GM21367 (cell line): ENCODE results near the gene NOS2.
"Not testable (repeated sequence)": the region's sequence is repeated elsewhere in the genome, so short reads cannot be mapped to it uniquely, and the experiment has no call there.

Experiments
- ATAC-seq: cut with Tn5 transposase; IDR thresholded peaks from one replicate; pipeline ENCODE4 v1.9.1; 2021; ENCODE audit not compliant: unreplicated experiment

Gene NOS2

DNA sequence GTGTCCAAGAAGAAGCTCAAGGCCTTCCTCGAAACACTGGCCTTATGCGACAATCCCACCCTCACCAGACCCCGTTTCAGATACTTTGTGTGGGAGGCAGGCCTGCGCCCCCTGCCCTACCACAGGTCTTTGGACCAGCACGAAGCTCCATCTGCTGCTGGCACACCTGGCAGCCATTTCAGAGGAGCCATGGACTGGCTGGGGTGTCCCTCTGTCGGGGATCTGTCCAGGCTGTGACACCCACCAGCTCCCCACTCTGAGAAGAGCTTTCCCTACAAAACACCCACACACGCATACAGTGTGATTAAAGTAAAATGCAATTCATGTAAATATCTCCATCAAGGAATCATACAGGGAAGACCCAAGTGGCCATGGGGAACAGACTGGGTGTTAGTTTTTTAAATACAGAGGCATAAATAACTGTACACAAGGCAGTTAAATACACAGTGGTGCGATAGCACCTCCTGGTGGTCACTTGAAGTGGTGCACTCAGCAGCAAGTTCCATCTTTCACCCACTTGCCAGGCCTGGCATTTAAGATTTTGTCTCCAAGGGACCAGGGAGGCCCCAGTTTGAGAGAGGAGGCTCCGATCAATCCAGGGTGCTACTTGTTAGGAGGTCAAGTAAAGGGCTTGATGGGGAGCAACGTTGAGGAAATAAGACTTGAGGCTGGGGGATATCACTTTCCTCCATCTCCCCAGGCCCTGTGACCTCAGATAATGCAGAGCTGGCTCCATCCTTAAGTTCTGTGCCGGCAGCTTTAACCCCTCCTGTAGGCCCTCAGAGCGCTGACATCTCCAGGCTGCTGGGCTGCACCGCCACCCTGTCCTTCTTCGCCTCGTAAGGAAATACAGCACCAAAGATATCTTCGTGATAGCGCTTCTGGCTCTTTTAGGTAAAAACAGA, 43.6 kb downstream of the NOS2 start:
- no peak for ATAC-seq

DNA sequence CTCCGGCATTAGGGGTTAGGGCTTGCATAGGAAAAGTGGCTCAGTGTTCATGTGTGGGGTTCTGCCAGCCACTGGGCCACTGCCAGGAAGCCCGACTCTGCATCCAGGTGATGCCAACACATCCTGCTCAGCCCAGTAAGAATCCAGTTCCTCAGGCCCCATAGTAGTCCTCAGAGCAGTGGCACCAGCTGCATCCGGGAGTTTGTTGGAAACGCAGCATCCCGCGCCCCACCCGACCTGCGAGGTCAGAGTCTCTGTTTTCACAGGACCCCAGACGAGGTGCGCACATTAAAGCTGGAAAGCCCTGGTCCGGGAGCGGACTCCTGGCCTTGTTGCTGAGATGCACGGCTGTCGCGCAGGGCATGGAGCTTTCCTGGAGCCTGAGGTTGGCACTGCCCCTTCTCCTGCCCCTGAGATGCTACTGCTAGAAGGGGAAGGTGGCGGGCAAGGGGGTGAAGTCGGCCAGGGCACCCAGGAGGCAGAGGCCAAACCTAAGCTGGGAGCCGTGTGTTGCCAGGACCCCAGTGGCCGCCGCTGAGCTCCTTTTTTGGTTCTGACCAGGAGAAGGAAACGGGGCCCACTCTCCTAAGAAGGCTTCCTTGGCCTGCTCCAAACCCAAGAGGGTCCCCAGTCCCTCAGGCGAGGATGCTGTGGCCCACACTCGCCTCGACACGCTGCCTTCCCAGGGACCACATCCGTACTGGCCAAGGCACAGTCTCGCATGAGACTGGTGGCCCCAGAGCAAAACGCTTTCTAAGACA, 44.4 kb downstream of the NOS2 start:
- ATAC-seq: no peak

DNA sequence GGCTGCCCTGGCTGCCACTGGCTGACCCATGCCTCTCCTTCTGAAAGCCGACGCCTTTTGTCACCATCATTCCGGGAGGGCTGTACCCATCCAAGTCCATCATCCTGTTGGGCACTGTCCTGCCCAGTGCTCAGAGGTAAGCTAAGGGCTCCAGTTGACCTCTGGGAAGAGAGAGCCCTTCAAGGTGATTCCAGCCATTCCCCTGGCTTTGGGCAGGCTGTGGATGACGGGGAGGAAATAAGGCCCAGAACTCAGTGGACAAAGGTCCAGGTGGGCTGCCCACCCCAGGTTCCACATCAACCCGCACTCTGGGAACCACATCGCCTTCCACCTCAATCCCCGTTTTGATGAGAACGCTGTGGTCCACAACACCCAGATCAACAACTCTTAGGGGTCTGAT, 45.8 kb downstream of the NOS2 start:
- no peak for ATAC-seq

DNA sequence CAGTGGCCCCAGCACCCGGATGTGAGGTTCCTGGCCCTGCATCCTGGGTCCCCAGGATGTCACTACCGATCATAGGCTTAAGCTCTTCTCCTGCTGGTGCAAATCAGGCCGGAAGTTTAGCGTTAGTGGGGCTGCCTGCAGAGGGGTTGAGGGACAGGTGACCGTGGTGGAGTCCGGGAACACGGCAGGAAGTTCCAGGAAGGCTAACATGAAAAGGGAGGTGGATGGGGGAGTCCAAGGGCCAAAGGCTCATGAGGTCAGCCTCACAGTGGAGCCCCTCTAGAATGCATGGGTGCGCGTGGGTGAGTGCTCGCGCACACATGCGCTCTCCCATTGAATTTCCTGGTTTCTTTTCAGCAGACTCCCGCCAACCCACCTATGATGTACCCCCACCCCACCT, 46.6 kb downstream of the NOS2 start:
- ATAC-seq: not testable (repeated sequence)

DNA sequence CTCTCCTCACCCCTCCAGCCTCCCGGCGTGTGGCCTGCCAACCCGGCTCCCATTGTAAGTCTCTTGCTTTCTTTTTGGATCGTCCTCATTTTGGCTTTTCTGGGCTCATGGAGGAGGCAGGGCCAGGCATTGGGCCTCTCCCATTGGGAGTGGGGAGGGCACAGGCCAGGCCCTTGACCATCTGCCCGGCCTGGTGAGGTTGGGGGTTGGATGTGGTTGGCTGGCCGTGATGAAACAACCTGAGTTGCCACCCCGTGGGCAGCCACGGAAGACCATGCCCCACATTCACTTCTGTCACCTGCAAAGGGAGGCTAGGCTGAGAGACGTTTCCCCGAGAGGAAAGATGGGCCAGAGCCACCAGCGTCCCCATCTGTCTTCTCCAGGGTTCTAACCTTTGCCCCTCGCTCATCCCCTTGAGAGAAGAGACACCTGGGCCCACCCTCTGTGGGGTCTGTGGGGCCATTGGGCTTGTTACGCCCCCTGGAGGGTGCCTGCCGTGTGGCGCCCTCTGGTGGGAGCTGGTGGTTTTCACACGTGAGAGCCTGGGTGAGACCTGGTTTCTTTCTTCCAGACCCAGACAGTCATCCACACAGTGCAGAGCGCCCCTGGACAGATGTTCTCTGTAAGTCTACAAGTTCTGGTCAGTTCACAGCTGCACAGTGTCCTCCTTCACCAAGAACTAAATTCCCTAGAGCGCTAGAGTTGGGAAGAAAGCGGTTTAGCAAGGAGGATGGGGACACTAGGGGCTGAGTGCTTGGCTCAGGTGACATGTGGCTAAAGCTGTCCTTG, 47.3 kb downstream of the NOS2 start:
- not testable (repeated sequence) for ATAC-seq

DNA sequence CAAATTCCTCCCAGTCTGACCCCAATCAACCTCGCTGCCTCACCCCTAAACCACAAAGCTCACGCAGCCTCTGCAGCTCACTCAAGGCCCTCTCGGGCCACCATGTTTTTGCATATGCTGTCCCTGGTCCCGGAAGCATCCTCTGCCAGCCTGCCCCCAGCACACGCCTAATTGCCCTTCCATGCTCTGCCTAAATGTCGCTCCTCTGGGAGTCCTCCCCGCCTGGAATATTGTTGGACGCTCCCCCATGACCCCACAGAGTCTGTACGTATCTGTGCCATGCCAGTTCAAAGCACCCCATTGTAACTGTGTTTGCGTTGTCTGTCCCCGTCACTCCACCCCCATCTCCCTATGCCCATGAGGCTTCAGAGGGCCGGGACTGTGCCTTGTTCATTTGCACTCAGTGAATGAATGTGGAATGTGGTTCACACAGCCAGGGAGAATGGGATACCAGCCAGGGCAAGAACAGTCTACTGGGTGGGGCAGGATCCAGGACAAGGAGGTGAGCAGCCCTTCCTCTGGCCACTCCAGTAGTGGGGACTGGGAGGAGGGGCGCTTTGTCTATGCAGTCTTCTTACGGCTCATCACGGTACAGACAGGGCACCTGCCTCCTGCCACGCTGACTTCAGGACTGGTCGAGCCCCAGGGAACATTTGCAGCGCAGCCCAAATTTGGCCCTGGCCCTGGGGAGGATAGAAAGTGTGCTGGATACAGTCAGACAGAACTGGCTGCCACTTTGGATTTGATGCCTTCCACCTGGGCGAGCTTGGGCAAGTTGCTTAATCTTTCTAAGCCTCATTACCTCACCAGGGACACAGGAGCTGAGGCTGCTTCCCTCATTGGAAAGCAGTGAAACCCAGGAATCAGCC, 48.5 kb downstream of the NOS2 start:
- no peak for ATAC-seq

DNA sequence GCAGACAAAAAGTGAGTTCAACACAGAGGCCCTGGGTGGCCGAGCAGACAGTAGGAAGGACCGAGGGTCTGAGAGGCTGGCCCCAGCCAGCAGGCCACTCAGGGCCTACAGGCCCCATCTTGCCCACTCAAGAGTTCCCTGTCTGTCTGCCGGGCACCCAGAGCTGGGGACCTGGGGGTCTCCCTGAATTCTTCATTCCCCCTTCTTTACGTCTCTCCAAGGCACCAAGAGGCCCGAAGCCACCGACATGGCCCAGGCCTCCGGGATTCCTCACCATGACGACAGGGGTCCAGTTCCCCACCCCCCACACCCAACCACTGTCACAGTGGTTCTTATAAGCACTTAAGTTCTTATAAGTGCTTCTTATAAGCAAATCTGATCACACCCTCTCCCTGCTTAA, 49.2 kb downstream of the NOS2 start:
- no peak for ATAC-seq

DNA sequence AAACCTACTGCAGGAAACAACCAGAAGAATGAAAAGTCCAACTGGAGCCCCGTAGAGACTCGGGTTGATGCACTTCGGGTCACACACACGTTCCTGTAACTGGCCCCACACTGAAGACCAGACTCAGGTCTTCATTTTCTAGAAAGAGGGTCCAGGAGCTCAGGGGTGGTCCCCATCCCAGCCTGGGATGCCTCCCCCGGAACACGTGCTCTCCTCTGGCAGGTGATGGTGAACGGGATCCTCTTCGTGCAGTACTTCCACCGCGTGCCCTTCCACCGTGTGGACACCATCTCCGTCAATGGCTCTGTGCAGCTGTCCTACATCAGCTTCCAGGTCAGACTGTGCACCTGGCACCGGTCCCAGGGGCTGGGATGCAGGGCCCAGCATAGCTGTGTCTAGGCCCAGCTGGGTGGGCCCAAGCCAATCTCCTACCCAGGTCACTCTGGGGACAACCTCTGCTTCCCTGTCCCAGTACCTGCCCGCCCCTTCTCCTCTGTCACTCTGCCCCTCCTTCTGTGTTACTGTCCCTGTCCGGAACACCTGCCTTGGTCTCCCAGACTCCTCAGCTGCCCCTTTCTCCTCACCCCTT, 50.7 kb downstream of the NOS2 start:
- ATAC-seq: not testable (repeated sequence)

DNA sequence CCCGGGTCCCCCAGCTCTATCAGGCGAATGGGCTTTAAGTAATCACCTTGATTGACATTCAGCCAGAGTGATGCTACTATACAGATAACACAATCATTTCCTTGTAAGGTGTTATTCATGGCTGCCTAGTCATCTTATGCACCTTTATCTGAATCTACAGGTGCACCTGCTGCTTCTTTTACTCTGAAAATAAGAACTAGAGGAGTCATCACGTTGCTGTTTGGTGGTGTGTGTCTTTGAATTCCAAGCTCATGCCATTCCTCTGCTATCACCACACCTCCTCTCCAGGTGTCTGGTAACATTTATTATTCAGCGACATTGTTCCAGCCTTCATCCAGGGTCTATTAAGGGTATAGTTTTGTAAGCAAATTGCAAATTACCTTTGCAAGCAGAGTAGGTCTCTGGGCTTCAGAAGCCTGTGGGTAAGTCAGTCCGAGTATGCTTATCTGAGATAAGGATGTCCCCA, 51.9 kb downstream of the NOS2 start:
- no peak for ATAC-seq

DNA sequence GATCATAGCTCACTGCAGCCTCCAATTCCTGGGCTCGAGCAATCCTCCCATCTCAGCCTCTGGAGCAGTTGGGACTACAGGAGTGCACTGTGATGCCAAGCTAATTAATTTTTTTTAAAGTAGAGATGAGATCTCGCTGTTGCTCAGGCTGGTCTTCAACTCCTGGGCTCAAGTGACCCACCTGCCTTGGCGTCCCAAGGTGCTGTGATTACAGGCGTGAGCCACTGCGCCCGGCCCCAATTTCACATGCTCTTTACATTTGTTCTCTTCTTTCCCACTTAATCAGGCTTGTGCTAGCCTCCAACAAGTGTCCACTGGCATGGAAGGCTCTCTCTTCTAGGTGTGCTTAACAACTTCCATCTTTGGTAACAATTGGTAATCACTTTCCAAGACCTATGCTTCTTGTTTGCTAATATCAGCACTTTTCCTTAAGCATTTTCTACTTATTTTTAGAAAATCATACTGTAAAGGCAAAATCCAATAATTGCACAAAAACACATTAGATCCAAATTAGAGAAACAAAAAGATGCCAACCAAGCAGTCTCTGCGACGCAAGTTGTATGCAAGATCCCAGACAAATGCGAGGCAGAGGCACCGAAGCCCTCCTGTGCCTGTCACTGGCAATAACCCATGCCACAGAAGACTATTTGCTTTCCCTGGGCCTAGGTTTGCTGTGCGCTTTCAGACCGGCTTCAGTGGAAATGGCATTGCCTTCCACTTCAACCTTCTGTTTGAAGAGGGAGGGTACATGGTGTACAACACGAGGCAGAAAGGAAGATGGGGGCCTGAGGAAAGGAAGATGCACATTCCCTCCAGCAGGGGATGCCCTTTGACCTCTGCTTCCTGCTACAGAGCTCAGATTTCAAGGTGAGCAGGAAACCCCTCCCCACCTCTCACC, 52.6 kb downstream of the NOS2 start:
- ATAC-seq: no peak

DNA sequence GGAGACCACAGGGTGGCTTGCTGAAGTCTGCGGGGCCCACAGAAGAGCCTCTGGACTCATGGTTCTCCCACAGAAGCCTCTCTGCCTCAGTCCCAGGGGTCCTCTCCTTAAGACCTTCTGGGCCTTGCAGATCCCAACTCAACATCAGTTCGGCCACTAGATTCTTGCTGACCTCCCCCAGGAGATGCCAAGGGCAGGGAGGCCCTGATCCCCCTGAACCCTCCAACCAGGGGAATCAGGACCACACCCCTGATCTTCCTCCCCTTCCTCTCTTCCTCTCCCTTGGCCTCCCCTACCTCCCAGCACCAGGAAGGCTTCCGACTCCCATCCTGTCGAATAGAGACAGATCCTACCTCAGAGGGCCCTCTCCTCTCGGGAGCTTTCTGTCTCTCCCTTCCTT, 53.4 kb downstream of the NOS2 start:
- ATAC-seq: no peak

DNA sequence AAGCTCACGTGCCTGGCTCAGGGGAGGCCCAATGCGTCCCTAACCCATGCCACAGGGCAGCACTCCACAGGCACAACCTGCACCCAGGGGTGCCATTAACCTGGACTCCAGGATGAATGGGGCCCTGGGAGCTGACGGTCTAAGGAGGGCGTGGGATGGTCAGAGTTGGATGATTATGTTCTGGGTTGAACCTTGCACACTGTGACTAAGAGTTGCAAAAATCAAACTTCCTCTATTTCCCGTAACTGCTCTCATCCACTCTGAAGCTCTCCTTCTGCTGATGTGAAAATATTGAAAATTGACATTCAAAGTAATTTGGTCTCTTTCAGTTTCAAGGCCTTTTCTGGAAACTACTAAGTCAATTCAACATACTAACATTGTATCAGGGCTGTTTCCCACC, 54.0 kb downstream of the NOS2 start:
- ATAC-seq: not testable (repeated sequence)

DNA sequence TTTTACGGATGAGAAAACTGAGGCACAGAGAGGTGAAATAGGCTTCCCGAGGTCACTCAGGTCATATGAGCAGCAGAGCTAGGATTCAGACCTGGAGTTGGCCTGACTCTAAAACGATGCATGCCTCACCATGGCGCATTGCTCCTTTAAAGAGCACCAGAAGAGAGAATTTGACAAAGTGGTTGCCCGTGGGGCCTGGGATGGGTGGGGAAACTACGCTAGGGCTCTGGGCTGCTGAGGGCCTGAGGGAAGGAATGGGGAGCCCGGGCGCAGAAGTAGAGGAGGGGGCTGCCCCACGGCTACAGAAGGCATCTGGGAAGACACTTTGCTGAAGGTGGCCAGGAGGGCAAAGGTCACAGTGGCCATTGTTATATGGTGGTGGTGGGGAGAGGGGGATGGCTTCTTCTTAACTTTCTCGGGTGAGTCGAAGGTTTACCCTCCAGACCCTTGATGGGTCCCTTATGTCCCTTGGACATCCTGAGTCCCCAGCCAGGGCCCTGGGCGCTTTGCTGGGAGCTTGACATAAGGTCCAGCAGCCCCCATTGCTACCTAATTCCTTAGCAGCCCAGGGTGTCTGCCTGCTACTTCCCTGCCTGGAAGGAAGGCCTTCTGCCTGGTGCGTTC, 55.0 kb downstream of the NOS2 start:
- ATAC-seq: not testable (repeated sequence)

DNA sequence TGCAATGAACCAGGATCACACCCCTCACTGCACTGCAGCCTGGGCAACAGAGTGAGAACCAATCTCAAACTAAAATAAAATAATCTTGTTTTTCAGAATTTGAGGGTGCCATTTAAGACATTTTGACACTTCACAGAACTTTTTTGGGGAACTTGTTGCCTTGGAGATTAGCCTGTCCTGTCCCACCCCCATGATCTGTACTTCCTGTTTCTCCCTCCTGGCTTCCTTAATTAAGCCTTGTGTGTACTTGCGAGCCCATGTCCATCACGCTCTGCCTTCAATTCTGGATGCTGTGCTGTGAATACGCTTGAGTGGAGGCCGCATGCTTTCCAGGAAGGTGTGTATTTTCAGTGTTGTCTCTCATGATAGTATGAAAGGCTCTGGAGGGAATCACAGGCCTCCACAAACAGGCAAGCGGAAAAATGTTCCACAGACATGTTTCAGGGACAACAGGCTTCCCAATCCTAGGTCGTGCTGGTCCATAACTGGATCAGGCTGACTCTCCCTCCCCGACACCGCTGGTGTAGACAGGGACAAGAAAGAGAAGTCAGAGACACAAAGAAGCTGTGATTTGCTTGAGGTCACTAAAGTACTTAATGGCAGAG, 56.9 kb downstream of the NOS2 start:
- ATAC-seq: no peak

DNA sequence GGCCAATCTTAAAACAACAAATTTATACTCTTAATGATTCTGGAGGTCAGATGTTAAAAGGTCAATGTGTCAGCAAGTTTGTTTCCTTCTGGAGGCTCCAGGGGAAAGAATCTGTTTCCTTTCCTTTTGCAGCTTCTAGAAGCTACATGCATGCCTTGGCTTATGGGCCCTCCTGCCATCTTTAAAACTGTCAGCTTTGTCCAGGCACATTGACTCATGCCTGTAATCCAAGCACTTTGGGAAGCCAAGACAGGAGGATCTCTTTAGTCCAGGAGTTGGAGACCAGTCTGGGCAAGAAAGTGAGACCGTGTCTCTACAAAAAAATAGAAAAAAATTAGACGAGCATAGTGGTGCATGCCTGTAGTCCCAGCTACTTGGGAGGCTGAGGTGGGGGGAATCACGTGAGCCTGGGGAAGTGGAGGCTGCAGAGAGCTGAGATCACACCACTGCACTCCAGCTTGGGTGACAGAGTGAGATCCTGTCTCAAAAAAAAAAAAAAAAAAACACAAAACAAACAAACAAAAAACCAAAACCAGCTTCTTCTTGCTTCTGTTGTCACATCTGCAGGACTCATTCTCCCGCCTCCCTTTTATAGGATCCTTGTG, 58.3 kb downstream of the NOS2 start:
- ATAC-seq: no peak

DNA sequence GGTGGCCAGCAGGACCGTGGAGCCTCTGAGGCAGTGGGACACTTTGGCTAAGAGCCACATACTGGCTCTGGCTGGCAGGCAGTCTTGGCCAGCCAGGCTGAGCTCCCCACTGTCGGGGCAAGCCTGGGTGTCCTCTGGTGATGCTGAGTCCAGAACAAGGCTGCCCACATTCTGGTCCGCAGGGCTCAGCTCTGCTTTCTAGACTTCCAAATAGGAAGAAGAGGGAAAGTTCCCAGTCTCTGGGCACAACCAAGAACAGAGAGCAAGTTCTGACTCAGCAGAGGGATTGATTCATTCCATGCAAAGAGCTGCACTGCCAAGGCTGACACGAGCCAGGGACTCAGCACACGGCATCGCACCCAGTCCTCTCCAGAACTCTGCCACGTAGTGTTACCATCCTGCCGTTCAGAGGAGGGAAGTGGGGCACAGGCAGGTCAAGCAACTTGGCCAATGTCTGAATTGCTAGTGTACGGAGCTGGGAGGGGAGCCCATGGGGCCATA, 58.9 kb downstream of the NOS2 start:
- no peak for ATAC-seq

DNA sequence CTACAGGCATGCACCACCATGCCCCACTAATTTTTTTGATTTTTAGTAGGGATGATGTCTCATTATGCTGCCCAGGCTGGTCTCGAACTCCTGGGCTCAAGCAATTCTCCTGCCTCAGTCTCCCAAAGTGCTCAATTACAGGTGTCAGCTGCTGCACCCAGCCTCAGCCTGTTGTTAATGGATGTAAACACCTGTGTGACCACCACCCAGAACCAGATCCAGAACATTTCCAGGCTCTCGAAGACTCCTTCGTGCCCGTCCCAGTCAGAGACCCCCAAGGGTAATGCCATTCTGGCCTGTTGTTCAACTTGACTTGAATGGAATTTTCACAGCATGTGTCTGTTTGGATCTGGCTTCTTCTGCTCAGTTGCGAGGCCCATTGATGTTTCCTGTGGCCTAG, 59.8 kb downstream of the NOS2 start:
- not testable (repeated sequence) for ATAC-seq
